ENCODE measurements around the gene CDCP2.

CDCP2 gene

GRCh38 chr1:54135436-54136120, 17.2 kb downstream of the CDCP2 start:
- DNase-seq: no peak

DNA sequence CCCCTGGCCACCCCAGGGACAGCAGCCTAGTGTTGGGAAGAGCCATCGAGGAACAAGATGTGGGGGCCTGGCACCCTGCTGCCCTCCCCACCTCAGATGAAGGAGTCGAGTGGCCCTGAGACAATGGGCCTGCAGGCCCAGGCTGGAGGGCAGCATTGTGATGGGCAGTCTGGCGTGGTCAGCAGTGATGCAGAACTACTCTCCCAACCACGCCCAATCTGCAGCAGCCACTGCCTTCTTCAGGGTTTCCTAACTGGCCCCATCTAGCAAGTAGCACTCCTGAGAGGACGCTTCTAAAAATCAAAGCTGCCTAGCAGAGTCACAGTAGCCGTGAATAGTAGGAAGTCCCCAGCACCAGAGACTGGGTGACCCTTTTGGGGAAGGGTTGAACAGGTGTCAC, 18.5 kb downstream of the CDCP2 start:
- DNase-seq: no peak

DNA sequence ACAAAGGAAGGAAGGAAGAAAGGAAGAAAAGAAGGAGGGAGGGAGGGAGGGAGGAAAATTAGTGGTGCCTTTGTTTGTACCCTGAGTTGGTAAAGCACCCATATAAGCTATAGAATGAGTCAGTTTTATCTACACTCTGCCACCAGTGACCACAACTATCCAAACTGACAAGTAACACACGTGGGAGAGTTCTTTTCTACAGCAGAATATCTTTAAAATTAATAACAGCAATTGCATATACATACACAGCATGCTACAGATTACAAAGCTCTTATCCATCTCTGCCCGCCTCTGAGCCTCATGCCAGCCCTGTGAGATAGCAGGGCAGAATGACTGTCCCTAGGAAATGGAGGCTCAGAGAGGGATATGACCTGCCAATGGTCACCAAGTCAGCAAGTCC, 20.3 kb downstream of the CDCP2 start:
- DNase-seq: no peak

DNA sequence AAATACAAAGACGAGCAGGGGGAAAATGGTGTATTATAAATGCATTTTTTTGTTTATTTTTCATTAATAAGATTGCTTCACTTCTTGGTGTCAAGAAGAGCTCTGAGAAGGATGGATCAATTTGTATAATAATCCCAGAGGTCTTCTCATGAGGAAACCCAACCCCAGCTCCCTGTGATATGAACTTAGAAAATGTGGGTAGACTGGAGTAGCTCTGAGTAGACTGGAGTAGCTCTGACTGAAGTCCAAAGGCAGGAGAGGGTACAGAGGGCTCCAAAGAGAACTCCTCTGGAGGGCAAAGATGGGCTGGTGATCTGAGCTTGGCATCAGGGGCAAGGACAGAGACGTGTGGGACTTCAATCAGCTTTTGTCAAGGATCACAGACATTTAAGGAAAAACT, 21.4 kb downstream of the CDCP2 start:
- no peak for DNase-seq

- no peak for DNase-seq
Measured at GRCh38 chr1:54129858-54130257, 22.9 kb downstream of the CDCP2 start.

- no peak for DNase-seq
Measured at GRCh38 chr1:54127594-54128300, 25.1 kb downstream of the CDCP2 start.

DNA sequence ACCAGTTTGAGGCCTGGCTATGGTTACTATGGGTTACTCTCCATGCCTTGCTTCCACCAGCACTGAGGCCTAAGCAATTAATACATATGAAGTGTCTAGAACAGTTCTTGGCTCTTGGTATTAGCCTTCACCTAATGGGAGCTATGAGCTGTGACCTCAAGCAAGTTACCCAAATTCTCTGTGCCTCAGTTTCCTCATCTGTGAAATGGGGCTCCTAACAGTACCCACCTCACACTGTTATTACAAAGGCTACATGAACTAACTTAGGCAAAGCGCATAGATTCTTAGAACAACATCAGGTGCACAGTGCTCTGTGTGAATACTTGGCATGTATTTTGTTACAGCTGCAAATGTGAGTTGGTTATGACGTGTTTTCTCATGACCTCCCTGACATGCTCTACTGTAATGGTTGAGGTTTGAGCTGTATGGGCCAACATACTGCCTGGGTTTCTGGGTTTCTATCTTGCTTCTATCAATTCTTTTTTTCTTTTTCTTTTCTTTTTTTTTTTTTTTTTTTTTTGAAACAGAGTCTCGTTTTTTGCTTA, 26.5 kb downstream of the CDCP2 start:
- DNase-seq: no peak

DNA sequence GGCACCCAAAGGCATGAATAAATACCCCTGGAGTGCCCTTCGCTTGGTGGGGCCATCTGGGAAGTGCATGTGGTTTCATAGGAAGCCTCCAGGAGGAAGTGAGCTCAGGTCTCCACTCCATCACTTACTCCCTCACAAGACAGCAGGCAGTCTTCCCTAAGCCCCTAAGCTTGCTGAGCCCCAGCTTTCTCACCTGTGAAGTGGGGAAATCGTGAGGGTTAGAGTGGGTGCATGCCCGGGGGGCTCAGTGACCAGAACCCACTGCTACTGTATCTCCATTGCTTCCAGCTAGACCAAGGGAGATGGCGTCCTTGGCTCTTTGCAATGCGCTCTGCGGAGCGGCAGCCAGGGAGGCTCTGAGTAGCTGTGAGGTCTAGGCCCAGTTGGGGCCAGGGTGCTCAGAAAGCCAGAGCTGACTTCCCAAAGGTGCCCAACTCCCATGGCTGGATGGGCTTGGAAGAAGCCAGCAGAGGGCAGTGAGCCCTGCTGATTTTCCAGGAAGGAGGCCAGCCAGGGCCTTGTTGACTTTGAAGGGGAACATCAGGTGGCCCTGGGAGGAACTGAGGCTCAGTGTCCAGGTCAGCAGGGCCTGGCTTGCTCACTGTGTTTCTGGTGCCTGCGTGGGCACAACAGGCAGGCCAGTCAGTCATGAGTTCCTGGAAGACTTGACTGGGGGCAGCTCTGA, 27.3 kb downstream of the CDCP2 start:
- no peak for DNase-seq

GRCh38 chr1:54124906-54125305, 27.9 kb downstream of the CDCP2 start:
- no peak for DNase-seq

- DNase-seq: no peak
Measured at GRCh38 chr1:54124472-54124871, 28.3 kb downstream of the CDCP2 start.

- DNase-seq: no peak
Measured at GRCh38 chr1:54122992-54123391, 29.8 kb downstream of the CDCP2 start.

- no peak for DNase-seq
Measured at GRCh38 chr1:54122135-54122751, 30.6 kb downstream of the CDCP2 start.

GRCh38 chr1:54121482-54122134, 31.2 kb downstream of the CDCP2 start:
- peak; percentile 77 to 83 for DNase-seq

- DNase-seq: no peak
Measured at GRCh38 chr1:54120698-54121481, 31.9 kb downstream of the CDCP2 start.

DNA sequence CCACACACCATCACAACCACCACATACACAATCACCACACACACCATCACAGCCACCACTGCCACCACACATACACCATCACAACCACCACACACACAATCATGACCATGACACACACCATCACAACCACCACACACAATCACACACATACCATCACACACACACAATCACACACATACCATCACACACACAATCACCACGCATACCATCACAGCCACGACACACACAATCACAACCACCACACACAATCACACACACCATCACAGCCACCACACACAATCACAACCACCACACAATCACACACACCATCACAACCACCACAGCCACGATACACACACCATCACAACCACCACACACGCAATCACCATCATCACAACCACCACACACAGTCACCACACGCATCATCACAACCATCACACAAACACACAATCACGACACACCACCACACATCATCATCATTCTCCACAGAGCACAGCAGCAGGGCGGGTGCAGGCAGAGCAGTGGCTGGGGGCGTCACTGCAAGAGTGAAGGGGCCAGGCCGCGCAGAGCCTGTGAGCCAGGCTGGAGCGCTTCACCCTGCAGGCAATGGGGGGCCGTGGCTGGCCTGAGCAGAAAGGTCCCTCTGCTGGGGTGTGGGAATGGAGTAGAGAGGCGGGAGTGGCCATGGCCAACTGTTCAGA, 32.6 kb downstream of the CDCP2 start:
- no peak for DNase-seq

GRCh38 chr1:54118704-54119103, 34.1 kb downstream of the CDCP2 start:
- DNase-seq: no peak

GRCh38 chr1:54117815-54118563, 34.8 kb downstream of the CDCP2 start:
- no peak for DNase-seq

GRCh38 chr1:54115520-54115919, 37.3 kb downstream of the CDCP2 start:
- DNase-seq: no peak

DNA sequence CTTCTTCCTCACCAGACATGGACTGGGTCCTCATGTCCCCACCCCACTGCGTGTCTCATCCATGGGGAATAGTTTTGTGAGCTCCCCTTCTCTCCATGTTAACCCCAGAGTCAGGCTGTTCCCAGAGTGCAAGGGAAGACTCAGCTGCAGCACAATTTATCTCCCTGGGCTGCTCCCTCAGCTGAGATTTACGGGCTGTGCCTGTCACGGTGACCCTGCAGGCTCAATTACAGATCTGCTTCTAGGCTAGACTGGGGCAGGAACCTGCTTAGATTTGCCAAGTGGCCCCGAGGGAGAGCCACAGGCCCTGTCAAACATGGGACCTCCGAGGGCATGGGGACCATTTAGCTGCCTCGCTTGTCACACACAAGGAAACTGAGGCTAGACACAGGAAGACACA, 37.8 kb downstream of the CDCP2 start:
- DNase-seq: no peak

GRCh38 chr1:54114001-54114400, 38.8 kb downstream of the CDCP2 start:
- DNase-seq: no peak
